Stimulated activated CD4-positive, alpha-beta T cell treated with anti-CD3 and anti-CD28 coated beads, Interleukin-2, amount 100 ng/mL, for 24 hours (primary cell): Measurements from ENCODE around the gene SSTR5.

ENCODE experiments used
- DNase-seq, 2 donors: peaks; one replicate each; pipeline ENCODE4 v3.0.0-alpha.2; 2020

SSTR5 gene

DNA sequence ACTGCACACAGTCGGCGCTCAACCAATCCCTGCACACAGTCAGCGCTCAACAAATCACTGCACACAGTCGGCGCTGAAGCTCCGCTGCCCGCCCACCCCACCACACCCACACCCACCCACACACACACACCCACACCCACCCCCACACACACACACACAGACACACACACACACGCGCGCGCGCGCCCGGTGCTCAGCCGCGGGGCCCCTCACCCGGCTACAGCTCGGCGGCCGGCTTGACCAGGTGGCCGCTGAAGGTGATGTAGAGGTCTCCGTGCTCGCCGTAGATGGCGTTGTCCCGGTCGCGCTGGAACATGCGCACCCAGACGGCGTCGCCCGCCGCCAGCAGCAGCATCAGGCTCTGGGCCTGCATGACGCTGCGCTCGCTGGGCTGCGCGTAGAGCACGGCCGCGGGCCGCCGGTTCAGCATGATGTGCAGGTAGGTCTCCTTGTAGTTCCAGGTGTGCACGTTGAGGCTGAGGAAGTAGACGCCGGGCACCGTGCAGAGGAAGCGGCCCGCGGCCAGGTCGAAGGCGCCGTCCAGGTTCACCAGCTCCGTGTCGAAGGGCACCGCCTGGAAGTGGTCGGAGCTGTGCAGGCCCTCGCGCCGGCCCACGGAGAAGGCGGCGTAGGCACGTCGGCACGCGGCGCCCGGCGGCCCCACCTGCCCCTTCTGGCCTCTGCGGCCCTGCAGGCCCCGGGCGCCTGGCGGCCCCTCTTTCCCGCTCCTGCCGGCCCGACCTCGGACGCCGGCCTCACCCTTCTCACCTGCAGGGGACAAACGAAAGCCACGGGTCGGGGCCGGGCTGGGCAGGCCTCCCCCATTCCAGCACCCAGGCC, 21.0 kb downstream of the SSTR5 start:
- DNase-seq = peak in 1 of 2 donors; percentile 32

DNA sequence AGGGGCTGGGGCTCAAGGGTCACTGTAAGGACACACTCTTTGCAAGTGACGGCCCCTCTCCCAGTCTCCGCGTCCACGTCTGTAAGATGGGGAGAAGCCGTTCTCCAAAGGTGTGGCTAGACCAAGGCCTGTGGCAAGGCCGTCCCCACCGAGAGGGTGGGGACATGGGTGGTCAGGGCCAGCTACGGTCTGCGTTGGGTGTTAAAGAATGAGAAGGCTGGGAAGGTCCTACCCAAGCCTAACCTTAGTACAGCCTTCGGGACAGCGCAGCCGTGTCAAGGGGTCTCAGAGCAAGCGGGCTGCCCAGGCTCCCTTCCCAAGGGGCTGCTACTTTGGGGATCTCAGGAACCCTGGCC, 21.6 kb downstream of the SSTR5 start:
- DNase-seq = no peak

DNA sequence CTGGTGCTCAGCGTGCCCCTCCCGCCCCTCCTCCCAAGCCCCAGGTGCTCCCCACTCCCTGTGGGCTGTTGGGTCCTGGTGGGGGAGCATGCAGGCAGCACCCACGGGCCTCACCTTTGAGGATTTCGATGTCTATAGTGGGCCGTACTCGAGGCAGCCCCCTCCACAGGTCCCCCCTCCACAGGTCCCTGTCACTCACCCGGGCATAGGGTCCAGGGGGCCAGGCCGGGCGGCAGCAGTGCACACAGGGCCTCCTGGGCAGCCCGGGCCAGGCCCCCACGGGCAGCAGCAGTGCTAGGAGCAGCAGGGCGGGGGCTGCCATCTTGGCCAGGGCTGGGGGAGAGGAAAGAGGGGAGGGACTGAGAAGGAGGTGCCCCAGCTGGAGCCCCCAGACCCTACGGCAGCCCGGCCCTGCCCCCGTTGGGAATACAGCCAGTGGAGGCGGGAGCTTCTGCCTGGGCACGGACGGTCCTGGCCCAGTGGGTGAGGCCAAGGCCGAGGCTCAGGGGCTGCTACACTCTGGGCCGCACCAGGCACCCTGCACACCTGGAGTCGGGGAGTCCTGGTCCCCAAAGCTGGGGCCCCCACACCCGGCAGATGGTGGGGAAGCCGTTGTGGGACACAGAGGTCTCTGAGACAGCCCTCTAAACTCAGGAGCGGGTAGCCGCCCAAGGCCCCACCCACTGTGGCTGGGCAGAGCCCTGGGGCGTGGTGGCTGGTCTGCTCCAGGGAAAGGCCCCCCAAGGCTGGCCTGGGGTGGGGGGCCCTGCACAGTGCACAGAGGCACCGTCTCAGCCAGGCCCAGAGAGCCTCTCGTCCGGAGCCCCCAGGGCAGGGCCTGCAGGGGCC, 22.3 kb downstream of the SSTR5 start:
- no peak for DNase-seq

DNA sequence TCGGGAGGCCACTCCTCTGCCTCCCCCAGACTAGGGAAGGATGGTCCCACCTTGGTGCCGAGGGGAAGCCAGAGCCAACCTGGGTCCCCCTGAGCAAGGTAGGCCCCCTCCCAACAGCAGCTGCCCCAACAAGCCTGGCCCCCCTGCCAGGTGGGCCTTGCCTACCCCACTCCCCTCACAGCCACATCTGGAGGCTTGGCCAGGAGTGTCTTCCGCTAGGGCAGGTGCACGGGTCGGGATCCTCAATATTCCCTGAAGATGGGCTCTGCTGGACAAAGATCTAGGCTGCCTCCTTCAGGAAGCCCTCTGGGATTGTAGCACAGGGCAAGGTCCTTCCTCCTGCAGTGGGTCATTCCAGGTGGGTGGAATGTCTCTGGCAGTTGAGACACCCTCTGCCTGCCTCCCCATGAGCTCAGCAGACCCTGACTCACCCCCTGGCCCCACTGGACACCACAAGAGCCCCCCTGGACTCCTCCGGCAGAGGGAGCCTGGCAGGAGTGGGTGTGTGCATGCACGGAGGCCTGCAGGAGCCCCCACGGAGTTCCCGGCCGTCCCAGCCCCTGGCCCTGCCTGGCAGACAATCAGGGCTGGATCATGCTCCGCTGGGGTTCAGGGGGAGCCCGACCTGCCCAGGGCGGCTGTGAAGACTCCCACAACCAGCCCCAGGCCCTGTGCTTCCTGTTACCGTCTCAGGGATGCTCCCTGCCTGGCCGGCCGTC, 23.1 kb downstream of the SSTR5 start:
- DNase-seq = no peak

DNA sequence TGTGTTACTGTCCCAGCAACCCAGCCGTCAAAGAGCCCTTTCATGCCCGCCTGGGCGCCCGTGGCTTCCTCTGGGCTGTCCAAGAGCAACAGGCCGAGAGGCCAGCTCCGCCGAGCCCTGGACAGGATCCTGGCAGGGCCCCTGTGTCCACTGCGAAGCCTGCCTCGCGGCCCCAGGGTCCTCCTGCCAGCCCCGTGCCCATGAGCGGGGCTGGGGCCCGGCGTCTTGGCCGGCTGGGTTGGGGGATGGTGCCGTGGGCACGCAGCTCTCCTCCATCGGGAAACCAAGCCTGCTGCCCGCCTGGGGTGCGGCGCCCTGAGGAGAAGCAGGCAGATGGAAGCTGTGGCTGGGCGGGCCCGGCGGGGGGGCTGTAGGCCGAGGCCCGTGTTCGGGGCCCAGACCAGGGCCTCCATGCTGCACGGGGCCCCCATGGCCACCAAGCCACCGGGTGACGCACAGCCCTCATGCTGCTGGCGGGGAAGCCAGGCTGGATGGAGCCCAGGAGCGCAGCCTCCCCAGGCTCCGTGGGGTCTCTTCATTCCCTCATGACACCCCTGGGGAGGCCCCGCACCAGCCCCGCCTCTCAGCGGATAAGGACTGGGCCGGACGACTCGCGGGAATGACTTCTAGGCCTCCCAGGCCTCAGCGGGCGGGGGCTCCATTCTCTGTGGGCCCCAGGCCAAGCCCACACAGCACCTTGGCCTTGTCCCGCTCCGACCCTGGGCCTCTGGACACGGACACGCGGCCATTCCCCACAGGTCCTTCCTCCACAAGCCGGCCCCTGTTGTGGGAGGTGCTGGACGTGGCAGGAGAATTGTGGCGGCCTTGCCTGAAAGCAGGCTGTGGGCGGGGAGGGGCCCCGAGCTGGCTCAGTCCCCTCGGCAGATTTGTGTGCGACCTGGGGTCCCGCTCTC, 23.9 kb downstream of the SSTR5 start, which contains the start of gene C1QTNF8:
Gene C1QTNF8 (minus strand): TSS at position 76 of the 914 bp plus-strand sequence. CDS start 1,322 bp downstream, outside the sequence.
- DNase-seq = no peak

DNA sequence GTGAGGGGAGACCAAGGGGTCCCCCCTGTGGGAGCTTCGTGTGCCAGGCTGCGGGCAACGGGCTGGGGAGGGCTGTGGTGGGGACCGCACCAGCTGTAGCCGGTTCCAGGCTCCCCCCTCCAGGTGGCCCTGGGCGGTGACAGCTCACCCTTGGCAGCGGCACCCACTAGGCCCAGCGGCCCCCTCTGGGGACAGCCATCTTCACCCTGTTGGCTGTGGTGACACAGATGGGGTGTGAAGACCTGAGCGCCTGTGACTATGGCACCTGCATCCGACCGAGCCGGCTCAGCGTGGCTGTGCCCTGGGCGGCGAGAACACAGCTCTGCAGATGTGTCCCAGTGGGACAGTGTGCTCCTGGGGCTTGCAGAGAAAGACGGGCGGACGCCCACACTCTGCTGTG, 24.6 kb downstream of the SSTR5 start:
- no peak for DNase-seq

DNA sequence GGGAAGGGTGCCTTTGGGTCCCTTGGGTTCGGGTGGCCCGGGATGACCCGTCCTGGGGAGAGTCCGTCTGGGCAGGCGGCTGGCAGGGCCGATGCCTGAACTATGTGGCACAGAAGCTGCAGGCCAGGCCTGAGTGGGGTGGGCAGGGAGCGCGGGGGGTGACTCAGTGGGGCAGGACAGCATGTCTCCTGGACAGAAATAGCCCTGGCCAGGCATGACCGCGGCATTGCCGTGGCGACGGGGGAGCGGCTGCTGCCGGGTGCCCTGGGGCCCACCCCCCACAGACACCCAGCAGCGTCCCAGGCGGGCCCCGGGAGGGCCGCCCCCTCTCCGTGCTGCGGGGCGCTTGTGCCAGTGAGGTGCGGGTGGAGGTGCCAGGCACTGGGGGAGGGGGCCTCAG, 25.3 kb downstream of the SSTR5 start:
- no peak for DNase-seq

DNA sequence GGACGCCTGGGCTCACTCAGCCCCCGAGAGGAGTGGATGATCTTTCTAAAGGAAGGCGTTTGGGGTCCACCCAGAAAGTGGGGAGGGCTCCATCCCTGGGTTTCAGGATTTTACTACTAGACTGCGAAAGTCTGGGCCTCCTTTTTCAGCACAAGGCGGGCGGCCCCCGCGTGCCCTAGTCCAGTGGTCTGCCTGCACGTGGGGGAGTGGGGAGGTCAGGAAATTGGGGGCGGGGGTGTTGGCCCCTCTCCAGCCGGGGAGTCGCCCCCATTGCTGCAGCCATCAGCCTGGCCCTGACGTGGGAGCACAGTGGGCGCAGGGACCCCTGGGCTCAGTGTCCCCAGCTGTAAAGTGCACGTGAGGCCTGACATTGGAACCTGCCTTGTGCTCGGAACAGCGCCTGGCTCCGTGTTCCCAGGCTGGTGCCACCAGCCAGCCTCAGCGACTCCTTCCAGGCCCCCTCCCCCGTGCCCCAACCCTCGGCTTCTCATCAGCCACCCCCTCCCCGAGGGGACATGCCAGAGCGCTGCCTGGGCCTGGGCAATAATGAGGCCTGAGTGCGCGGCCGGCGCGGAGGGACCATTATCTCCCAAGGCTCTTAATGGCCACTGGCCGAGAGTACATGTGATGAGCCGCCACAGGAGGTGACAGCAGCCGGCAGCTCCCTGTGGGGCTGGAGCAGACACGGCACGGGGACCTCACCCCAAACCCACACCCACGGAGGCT, 25.9 kb downstream of the SSTR5 start:
- no peak for DNase-seq

DNA sequence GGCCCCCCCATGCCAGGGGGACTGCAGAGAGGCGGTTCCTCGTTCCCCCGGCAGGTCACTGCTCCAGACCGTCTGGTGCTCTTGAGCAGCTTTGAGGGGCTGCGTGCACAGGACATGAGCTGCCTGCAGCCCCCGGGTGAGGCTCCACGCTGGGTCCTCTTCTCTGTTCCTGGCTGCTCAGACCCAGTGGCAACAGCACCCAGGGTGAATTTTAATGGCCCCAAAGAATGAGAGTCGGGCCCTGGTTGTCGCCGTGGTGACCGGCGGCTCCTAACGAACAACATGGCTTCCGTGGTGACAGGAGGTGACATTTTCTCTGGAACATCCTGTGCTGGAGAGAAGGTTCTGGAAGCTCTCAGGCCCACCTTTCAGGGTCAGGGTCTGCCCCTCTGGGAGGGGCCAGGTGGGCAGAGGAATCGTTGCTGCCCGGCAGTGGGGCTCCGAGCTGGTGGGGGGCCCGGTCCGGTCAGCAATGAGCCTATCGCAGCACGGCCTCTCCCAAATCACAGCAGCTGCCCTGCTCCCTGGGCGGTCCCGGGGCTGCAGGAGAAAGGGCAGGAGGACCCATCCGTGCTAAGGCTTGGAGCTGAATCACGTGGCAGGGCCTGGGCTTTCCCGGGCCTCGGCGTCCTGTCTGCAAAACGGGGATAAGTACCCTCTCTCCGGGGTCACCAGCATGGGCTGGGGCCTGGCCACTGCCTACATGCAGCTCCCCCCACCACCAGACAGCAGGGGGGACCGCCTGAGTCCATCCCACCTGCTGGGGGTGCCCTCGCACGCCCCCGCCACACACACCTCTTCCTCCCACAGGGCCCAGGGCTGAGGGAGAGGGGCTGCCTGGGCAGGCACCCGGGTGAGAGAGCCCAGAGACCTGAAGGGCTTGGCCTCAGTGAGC, 26.9 kb downstream of the SSTR5 start:
- DNase-seq = no peak

DNA sequence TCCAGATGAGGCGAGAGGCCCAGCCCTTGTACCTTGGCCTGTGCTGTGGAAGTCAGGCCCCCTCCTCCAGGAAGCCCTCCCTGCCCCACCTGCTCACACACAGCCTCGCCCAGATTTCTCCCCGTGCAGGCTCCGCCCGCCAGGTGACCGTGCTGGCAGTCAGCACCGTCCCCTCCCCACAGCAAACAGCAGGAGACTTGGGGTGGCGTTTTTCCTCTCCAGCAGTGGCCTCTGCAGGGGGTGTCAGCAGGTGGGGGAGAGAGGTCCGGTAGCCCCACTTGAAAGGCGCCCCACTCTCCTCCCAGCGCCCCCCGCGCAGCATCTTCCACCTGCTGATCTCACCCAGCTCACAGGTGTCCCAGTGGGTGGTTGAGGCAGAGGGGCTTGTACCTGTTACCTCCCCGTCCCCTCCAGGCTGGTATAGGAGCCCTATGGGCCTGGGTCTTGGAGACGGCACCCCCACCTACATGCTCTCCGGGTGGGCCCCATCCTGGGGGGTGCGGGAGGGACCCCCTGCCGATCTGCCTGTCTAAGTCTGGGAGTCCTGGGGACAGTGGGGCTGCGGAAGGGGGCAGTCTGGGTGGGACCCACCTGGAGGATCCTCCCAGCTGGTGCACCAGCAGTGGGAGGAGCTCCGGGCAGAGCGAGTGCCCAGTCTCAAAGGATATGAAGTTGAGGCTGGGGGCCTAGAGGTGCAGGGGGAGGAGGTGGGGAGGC, 27.7 kb downstream of the SSTR5 start:
- DNase-seq = no peak

DNA sequence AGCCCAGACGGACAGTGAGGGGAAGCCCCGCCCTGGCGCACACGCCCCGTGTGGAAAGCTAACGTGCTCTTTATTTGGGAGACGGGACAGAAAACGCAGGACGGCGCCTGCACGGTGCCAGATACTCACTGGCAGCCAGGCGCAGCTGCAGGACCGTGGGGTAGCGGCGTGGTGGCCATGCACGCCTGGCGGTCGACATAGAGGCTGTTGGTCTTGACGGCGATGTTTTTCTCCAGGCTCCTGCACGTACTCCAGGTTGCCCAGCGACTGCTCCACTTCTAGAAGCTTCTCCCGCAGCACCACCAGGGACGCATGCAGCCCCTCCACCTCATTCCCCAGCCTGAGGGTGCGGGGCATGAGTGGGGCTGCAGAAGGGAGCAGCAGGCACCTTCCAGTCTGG, 28.6 kb downstream of the SSTR5 start:
- no peak for DNase-seq

DNA sequence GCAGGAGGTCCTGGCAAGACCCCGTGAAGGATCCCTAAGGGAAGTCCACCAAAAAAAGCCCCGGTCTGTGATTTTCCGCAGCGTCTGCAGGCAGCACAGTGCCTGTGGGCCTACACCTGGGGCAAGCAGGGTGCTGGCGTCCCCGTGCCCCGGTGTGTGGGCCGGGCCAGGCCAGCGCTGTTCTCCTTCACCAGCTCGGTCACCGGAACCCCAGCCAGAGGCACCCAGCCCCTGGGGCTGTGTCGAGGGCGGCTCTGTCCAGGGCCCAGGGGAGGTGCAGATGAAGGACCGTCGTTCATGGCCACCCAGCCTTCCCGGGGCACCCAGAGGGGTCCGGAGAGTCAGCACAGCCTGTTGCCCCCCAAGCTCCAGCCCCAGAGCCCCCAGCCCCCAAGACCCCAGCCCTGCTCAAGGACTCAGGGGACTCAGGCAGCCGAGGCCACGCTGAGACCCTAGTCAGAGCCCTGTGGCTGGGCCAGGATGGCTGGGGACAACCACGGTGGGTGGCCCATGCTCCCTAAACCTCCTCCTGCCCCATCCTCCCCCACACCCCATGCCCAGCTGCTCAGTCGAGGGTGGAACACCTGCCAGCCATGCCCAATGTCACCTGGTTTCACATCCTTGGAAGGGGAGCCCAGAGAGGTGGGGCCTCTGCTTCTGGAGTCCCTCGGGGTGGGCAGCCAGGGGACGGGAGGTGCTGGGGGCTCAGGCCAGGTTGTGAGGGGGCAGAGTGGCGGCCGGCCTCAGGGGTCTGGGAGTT, 29.2 kb downstream of the SSTR5 start:
- no peak for DNase-seq

DNA sequence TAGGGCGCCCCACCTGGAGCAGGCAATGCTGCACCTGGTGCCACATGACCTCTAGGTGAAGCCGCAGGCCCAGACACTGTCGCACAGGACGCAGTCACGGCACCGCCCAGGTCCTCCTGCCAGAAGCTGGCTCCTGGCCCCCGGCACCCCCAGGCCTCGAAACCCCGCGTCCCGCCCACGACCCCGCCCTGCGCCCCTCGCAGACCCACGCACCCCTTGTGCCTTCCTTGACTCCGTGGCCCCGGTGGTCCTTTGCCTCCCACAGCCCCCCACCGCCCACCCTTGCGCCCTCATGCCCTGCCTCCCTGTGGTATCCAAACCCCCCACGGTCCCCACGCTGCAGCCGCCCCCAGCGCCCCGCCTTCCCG, 29.8 kb downstream of the SSTR5 start:
- no peak for DNase-seq

DNA sequence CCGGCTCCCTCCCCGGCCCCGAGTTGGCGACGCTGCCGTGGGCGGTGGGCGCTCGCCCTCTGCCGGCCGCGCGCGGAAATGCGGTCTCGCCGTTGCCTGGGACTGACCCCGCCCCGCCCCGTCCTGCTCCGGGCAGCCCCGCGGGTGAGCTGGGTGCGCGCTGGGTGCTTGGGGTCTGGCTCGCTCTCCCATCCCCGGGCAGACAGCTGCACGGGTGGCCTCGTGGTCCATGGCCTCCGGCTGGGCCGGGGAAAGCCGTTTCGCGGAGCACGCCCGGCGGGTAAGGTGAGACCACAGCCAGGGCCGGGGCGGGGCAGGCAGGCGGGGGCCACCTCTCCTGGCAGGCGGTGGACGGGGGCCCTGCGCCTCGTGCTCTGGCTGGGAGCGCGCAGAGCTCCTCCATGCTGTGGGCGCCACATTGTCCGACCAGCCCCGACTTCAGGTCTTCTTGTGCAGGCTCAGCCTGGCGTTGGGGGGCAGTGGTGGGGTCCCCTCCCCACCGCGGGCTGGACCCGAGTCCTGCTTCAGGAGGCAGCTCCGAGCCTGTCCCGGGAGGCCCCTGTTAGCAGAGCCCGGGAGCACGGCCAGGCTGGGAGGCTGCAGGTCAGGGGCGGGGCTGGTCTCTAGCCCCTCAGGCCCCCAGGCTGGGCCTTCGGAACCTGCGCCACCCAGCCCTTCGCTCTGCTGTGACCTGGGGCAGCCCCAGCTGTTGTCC, 30.5 kb downstream of the SSTR5 start:
- peak; percentile 78 to 81 for DNase-seq

DNA sequence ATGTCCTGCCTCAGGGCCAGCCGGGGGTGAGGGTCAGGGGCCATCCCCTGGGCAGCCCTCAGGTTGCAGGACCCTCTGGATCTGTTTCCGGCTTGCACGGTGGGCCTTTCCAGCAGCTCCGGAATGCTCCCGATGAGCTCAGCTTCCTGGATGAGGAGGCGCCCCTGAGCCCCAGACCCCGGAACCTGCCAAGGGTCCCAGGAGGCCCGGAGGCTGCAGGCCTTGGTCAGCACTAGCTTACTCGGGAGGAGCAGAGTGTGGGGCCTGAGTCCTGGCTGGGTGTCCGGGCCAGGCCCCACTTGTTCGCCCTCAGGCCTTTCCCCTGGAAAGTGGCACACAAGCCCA, 31.1 kb downstream of the SSTR5 start:
- DNase-seq = no peak

DNA sequence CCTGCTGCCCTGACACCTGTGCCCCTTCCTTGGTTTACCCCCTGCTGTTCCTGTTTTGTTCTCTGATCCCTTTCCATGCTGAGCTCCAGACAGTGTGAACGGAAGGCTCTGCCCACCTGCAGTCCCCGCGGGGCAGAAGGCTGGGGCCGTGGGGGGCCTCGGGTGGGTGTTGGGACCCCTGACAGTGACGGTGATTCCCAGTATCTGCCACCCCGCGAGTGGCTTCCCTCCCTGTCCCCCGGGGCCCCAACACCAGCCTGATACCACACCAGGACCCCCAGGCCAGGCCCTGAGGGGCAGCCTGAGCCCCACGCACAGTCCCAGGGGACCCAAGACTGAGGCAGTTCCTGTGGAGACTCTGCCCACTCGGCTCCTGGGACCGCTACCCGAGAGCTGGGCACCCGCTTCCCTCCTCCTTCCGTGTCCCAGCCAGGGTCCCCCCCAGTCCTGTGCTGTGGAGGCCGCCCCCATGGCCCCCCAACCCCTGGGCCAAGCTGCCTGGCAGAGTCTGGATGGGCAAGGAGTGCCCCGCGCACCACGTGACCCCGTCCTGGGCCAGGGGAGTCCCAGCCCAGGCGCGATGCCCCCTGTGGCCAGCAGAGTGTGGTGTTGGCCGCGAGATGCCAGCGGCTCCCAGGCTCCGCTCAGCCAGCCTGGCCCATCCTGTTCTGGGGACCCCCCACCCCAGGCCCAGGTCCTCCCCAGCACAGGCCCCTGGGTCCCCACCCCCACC, 33.5 kb downstream of the SSTR5 start:
- peak; percentile 54 to 65 for DNase-seq

DNA sequence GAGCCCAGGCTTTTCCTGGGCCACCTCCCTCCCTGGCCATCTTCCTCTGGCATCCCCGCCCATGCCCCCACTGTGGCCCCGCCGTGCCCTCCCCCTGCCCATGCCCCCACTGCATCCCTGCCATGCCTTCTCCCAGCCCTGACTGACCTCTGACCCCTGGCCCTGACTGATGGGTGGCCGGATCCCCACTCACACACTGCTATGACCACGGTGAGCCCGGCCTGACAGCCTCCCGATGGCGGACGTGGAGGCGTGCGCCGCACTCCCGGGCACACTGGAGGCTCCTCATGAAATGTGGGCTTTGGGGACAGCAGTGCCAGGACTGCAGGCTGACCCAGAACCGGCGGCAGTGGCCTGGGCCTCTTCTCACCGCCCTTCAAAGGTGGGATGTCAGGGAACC, 34.1 kb downstream of the SSTR5 start:
- DNase-seq = no peak

DNA sequence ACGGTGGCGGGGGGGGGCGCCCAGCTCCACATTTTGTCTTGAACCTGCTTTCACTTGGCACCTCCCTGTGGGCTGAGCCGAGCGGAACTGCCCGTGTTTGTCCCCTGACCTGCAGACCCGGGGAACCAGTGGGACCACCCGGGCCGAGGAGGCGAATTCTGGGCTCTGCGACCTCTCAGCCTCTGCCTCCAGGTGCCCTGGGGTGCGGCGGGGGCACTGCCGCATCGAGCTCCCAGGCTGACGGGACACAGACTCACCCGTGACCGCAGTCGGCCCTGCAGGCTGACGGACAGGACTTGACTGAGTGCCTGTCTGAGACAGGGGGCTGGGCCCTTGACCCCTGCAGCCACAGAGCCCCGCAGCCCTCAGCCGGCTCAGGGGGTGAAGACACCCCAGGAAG, 34.6 kb downstream of the SSTR5 start:
- DNase-seq = no peak
